GM19238 (cell line): Measurements from ENCODE around the gene SHISA6.

Source experiments
- DNase-seq: peaks from one replicate; pipeline ENCODE4 v3.0.0; 2011; ENCODE audit warnings: low spot score; ENCODE audit not compliant: insufficient read length

Gene SHISA6

DNA sequence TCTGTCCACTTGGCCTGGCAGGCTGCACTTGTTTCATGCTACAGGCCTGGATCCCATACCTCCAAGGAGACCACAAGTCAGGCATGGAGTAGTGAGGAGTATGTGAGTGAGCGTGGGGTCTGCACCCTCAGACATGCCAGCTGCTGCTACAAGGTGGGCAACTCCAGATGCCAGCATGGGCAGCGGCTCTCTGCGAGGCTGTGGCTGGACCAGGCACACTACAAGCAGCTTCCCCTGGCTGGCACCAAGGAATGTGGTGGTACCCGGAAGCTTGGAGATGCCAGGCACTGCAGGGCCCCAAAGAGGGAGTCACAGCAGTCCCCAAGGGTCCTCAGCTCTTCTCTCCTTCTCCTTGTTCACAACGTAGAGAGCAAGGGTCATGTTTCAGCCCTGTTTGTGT lies 341.2 kb downstream of the SHISA6 start:
- no peak for DNase-seq

DNA sequence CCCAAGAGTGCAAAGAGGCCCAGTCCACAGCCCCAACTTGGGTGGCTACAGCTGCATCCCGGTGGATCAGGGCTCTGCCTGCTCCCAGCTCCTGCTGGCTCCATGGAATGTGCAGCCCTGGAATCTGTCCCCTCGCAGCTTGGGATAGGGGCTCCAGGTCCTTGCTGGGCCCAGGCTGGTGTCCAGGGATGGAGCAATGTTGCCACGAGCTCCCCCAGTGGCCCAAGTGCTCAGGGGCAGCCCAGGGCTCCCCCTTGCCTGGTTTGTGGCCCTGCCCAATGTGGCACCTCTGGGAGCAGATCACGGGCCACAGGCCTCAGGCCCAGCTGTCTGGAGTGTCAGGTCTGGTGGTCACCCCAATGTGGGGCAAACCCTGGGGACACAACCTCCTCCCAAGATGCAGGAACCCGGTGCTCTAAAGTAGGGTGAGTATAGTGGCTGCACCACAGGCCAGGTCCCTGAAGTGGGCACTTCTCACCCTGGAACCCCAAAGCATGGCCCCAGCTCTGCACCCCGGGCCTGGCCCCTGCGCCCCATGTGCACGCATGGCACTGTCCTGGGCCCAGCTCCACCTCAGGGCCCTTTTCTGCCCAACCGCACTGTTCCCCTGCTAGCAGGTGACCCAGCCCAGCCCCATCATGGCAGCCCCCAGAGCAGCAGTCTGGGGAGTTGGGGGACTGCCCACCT lies 342.4 kb downstream of the SHISA6 start:
- no peak for DNase-seq

DNA sequence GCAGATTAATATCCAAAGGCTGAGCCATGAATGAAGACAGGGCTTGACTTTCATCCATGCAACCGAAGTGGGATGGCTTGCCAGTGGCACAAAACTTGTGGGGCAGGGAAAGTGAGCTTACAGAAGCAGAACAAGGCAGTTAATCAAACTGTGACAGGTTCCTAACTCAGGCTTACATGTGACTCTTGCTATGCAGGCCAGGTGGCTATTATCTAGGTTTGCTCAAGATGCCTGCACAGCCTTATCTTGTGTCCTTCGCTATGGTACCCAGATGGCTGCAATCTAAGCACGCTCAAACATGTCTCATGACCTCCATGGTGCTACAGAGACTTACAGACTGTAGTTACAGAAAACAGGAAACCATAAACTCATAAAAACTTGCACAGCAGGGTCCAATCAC lies 348.7 kb downstream of the SHISA6 start:
- no peak for DNase-seq

DNA sequence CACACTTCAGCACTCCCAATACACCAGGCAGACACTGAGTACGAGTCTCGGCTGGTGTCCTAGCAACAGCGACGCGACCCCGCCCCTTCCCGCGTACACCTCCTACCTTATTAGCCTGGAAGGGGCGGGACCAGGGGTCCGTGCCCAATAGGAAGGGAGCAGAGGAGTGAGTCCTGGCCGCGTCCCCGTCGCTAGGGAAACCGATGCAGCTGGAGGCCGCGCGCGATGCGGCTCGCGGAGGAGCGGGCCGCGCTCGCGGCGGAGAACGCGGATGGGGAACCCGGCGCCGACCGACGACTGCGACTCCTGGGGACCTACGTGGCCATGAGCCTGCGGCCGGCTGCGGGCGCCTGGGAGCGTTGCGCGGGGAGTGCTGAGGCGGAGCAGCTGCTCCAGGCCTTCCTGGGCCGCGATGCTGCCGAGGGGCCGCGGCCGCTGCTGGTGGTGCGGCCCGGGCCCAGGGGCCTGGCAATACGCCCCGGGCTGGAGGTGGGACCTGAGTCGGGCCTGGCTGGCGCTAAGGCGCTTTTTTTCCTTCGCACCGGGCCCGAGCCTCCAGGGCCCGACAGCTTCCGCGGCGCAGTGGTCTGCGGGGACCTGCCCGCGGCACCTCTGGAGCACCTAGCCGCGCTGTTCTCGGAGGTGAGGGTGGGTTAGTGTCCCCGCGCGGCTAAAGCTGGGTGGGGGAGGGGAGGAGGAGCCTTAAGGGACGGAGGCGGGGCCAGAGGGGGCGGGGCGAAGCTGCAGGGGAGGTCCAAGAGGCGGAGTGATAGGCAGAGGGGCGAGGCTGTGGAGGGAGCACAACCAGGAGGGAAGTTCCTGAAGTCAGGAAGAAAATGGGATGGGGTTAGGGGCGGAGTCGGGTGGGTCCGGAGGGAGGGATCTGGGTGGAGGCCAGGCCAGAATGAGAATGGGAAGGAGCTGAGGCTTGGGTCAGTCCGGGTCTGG lies 357.5 kb downstream of the SHISA6 start, which contains the start of gene DNAH9:
Gene DNAH9, plus strand, starts transcription at position 197 of the 948 bp plus-strand sequence. Its CDS starts 29 bp downstream, at position 226.
- DNase-seq, result no peak

DNA sequence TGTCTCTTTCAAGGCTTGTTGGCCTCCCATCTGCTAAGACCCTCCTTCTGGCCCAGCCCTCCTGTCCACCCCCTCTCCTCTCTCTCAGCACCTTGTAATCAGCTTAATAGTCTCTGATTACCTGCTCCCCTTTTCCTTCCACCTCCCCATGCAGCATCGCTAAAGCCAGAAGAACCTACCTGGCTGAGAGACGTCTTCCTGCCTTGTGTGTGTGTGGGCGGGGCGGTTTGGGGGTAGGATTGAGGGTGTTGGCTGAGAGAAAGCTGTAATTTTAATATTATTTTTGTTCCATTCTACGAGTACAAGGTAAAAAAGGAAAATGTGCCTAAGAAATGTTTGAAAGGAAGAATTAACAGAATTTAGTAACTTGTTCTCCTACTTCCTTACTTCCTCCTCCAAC lies 360.6 kb downstream of the SHISA6 start:
- DNase-seq, result no peak

DNA sequence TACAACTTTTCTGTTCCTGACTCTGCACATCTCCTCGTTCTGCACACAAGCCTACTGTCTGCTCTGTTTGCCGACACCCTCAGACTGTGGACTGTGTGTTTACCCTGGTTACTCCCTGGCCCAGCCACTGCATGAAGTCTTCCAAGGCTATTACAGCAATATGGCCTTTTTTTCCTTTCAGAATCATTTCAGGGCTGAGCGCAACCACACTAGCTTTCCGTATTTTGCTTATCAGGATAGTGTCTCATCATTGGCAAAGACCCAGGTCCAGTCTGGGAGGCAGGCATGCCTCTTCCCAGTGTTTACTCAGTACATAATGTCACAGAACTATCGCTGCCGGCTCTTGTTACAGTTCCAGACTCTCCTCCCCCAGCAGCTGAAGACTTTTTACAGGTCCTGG lies 367.4 kb downstream of the SHISA6 start:
- DNase-seq, result no peak

DNA sequence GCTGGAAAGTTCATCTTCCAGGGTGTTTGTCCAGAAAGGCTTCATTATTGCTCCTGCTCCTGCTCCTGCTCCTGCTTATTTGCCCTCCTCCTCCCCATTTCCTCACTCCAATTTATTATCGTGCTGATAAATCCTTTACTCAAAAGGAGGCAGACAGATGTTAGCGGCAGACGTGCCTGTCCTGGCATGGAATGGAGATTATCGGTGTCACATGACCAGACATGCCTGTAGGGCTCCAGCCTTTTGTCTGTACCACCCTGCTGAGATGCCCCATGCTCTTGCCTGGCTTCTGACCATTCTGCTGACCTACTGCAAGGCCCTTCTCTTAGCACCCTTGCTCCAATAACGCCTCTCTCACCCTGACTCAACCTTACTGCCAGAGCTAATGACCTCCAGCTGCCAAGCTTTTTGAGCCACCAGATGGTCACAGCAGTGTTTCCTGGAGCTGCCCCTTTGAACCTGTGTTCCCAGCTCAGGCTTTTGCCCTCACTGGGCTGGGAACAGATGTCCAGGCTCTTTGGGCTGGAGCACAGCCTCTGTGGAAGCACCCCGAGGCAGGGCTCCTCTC lies 370.1 kb downstream of the SHISA6 start:
- no peak for DNase-seq

DNA sequence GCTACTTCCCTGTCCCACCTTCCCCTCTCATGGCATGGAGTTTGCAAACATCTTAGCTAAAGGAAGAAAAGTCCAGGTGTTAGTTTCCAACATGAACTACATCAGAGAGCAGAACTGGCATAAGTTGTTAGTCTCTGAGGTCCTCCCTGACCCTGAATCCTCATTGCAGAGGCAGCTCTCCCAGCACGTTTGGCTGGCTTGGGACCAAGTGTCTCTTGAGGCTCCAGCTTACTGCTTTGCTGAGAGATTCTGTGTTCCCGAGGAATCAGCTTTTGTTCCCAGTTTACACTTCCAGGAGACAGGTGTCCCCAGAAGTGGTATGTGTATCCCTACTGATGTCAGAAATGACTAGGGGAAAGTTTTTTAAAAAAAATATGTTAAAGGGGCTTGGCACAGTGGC lies 371.9 kb downstream of the SHISA6 start:
- no peak for DNase-seq
